K562 (cell line): Measurements from ENCODE around the gene ANXA7. TPM values are rescaled to one million over a fixed set of nuclear protein-coding genes. Genes with fewer than 3 reads are reported as not detected.
"Not testable (repeated sequence)": the region's sequence is repeated elsewhere in the genome, so short reads cannot be mapped to it uniquely, and the experiment has no call there.

Experiments used
- ATAC-seq: fragments of 200-7000 bp; cut with Tn5 transposase; 3 replicates; pipeline ENCODE4 v1.9.1; 2020; ENCODE audit warnings: moderate library complexity
- BruUV-seq: library from RNA; stranded (reverse); fragments of 400-500 nt; replicated peaks from 2 replicates; lab custom pipeline; 2021; lab: Mats Ljungman, UMichigan
- CTCF ChIA-PET: fragments of 300-600 bp; formaldehyde crosslinking; extraction: SDS; loops from one replicate; lab custom pipeline; 2021; ENCODE audit warnings: low intra/inter-chr PET ratio; lab: Yijun Ruan, JAX
- POLR2A ChIA-PET: fragments of 300-600, 350-650 bp; sonication (Branson Sonifier 250); formaldehyde crosslinking; extraction: SDS; loops from one replicate; lab custom pipeline; 2021; ENCODE audit warnings: antibody characterized with exemption, inconsistent platforms; lab: Yijun Ruan, JAX
- DNase-seq, 4 experiments: peaks; one replicate each; pipeline versions ENCODE4 v3.0.0 to v3.0.0-alpha.2; 2011 to 2018; ENCODE audit warnings: low spot score in 3 of 4, mixed read lengths in 3 of 4; ENCODE audit errors: extremely low read depth in 1 of 4
- FAIRE-seq: peaks from 2 replicates; lab custom pipeline; 2011; peaks lifted over from hg19 to GRCh38; lab: Jason Lieb, UNC
- H2AFZ ChIP-seq: 2 replicates; pipeline ENCODE4 v1.6.0; 2011; ENCODE audit warnings: low read depth, low read length, control low read depth, inconsistent platforms
- H3K27ac ChIP-seq: fragments of 200-600 bp; 3 replicates; pipeline ENCODE4 v1.8.0; 2011; ENCODE audit warnings: low read depth, mild to moderate bottlenecking, control low read depth, inconsistent platforms, low read length, moderate library complexity, mixed read lengths; ENCODE audit errors: extremely low read depth
- H3K27me3 ChIP-seq, 2 experiments: fragments of 300-600 bp in 1 of 2; 2 replicates in 1 of 2; 3 replicates in 1 of 2; pipeline versions ENCODE4 v1.6.0 to v1.8.0; 2011; ENCODE audit warnings: inconsistent platforms in 2 of 2, low read length in 2 of 2, mild to moderate bottlenecking in 1 of 2, mixed read lengths in 1 of 2, moderate library complexity in 1 of 2; ENCODE audit not compliant: control insufficient read depth in 2 of 2, insufficient read depth in 2 of 2
- H3K36me3 ChIP-seq: fragments of 300-600 bp; 3 replicates; pipeline ENCODE4 v1.8.0; 2011; ENCODE audit warnings: mild to moderate bottlenecking, low read length, inconsistent platforms; ENCODE audit not compliant: control insufficient read depth, insufficient read depth
- H3K4me1 ChIP-seq, 2 experiments: fragments of 200-600 bp in 1 of 2; replicated peaks in 1 of 2; 2 replicates in 1 of 2; 3 replicates in 1 of 2; pipeline versions ENCODE4 v1.5.1 to v1.8.0; 2011; ENCODE audit warnings: inconsistent platforms in 2 of 2, low read length in 2 of 2, mild to moderate bottlenecking in 1 of 2, mixed read lengths in 1 of 2, moderate library complexity in 1 of 2; ENCODE audit not compliant: control insufficient read depth in 2 of 2, insufficient read depth in 2 of 2
- H3K4me2 ChIP-seq: 2 replicates; pipeline ENCODE4 v1.6.1; 2011; ENCODE audit warnings: low read length, control low read depth, inconsistent platforms, mixed read lengths; ENCODE audit not compliant: insufficient read depth
- H3K4me3 ChIP-seq: fragments of 200-600 bp; sonication (generic), shearing (Covaris generic); 2 replicates; pipeline ENCODE4 v1.5.1; 2016; ENCODE audit warnings: control low read depth, inconsistent platforms
- H3K79me2 ChIP-seq: fragments of 200-600 bp; 3 replicates; pipeline ENCODE4 v1.8.0; 2011; ENCODE audit warnings: low read length, inconsistent platforms; ENCODE audit not compliant: control insufficient read depth, insufficient read depth
- H3K9ac ChIP-seq, 2 experiments: 2 replicates each; pipeline versions ENCODE4 v1.6.0 to v1.6.1; 2011; ENCODE audit warnings: low read depth in 2 of 2, low read length in 2 of 2, control low read depth in 1 of 2, inconsistent platforms in 1 of 2, mild to moderate bottlenecking in 1 of 2, mixed read lengths in 1 of 2; ENCODE audit not compliant: insufficient read depth in 1 of 2
- H3K9me1 ChIP-seq: one replicate; pipeline ENCODE4 v1.6.0; 2011; ENCODE audit warnings: inconsistent platforms, mild to moderate bottlenecking, low read length, moderate library complexity; ENCODE audit not compliant: control insufficient read depth, insufficient read depth
- H3K9me3 ChIP-seq: replicated peaks from 2 replicates; pipeline ENCODE4 v1.5.1; 2011; ENCODE audit warnings: low read depth, low read length, inconsistent platforms; ENCODE audit not compliant: control insufficient read depth, insufficient read depth
- H4K20me1 ChIP-seq: replicated peaks from 2 replicates; pipeline ENCODE4 v1.6.1; 2011; ENCODE audit warnings: low read length, inconsistent platforms, mixed read lengths; ENCODE audit not compliant: control insufficient read depth, insufficient read depth
- AFF1 ChIP-seq, 2 experiments: fragments of 450-650 bp; IDR thresholded peaks; 2 replicates each; pipeline ENCODE4 v1.6.1; 2018; ENCODE audit warnings: mild to moderate bottlenecking in 2 of 2, low read depth in 1 of 2; ENCODE audit not compliant: partially characterized antibody in 2 of 2
- WGBS: fragments of 100-300 bp; shearing (Covaris generic); methylation state at CpG from one replicate; pipeline ENCODE4 v1.1.6; 2016; ENCODE audit warnings: low coverage, mixed read lengths; ENCODE audit not compliant: insufficient coverage; ENCODE audit errors: missing lambda C conversion rate; 5-methylcytosine and 5-hydroxymethylcytosine counted together
- in situ Hi-C: fragments of 300-500 bp; cut with MboI; formaldehyde crosslinking; loops from 4 replicates; pipeline ENCODE4 v1.15.0; 2018; ENCODE audit warnings: inconsistent platforms, mixed read lengths
- intact Hi-C: fragments of 100-400 bp; cut with micrococcal nuclease; formaldehyde crosslinking; loops from 2 replicates; pipeline ENCODE4 v1.14.2; 2022
- polyA plus RNA-seq, 8 experiments: library from polyadenylated mRNA; depleted of rRNA in 4 of 8; stranded (reverse) in 5 of 8; unstranded in 3 of 8; fragments of >200 nt; fragmentation: Nextera tagmentation in 2 of 8; fragmentation: Illumina TruSeq in 1 of 8; extraction: Ambion mirVana in 2 of 8; extraction: Trizol in 1 of 8; gene quantifications; 2 replicates each; pipeline versions ENCODE4 v1.2.1 to v1.2.3, GENCODE V29; 2011 to 2014; ENCODE audit warnings: inconsistent platforms in 1 of 8, missing spikeins in 1 of 8
- total RNA-seq, 7 experiments: library from RNA; depleted of rRNA in 6 of 7; stranded (reverse); fragments of >200 nt in 6 of 7; fragmentation: Illumina TruSeq in 2 of 7; extraction: Trizol in 2 of 7; gene quantifications; 2 replicates each; pipeline versions ENCODE4 v1.2.1 to v1.2.3, GENCODE V29; 2011 to 2021; ENCODE audit warnings: low replicate concordance in 1 of 7

Gene ANXA7
- total and polyA plus RNA-seq, 9 of the 15 experiments (the other 6 are each of a cell fraction or from before 2014, with no cell fraction given), result 81.6 to 157 (median 122) TPM

- H3K9me3 ChIP-seq, H3K4me1 ChIP-seq, H3K36me3 ChIP-seq, H3K79me2 ChIP-seq, CTCF ChIA-PET, H3K9ac ChIP-seq, H3K4me3 ChIP-seq, H4K20me1 ChIP-seq, DNase-seq, H3K4me2 ChIP-seq, H3K9me1 ChIP-seq, intact Hi-C loops, H2AFZ ChIP-seq, H3K27me3 ChIP-seq, H3K27ac ChIP-seq, in situ Hi-C loops, POLR2A ChIA-PET, BruUV-seq, ATAC-seq, FAIRE-seq: not testable (repeated sequence)
- WGBS, result no CpG with 5 or more reads among the region's 1 CpG
- TF ChIP-seq AFF1 (IDR thresholded peaks at IDR 0.05; ENCODE audit: low read depth in 1 of 2, partially characterized antibody in 2 of 2), result peak in 1 of 2 experiments; percentile 93
Measured at GRCh38 chr10:73328523-73328922, 85.3 kb downstream of the ANXA7 start.
